K562 (cell line): ENCODE measurements around the gene JADE2. TPM values are rescaled to one million over a fixed set of nuclear protein-coding genes. Genes with fewer than 3 reads are reported as not detected.

ENCODE experiments used
- ATAC-seq: fragments of 200-7000 bp; cut with Tn5 transposase; 3 replicates; pipeline ENCODE4 v1.9.1; 2020; ENCODE audit warnings: moderate library complexity
- BruUV-seq: library from RNA; stranded (reverse); fragments of 400-500 nt; replicated peaks from 2 replicates; lab custom pipeline; 2021; lab: Mats Ljungman, UMichigan
- CTCF ChIA-PET: fragments of 300-600 bp; formaldehyde crosslinking; extraction: SDS; loops from one replicate; lab custom pipeline; 2021; ENCODE audit warnings: low intra/inter-chr PET ratio; lab: Yijun Ruan, JAX
- POLR2A ChIA-PET: fragments of 300-600, 350-650 bp; sonication (Branson Sonifier 250); formaldehyde crosslinking; extraction: SDS; loops from one replicate; lab custom pipeline; 2021; ENCODE audit warnings: antibody characterized with exemption, inconsistent platforms; lab: Yijun Ruan, JAX
- DNase-seq, 4 experiments: peaks; one replicate each; pipeline versions ENCODE4 v3.0.0 to v3.0.0-alpha.2; 2011 to 2018; ENCODE audit warnings: low spot score in 3 of 4, mixed read lengths in 3 of 4; ENCODE audit errors: extremely low read depth in 1 of 4
- FAIRE-seq: peaks from 2 replicates; lab custom pipeline; 2011; peaks lifted over from hg19 to GRCh38; lab: Jason Lieb, UNC
- H2AFZ ChIP-seq: 2 replicates; pipeline ENCODE4 v1.6.0; 2011; ENCODE audit warnings: low read depth, low read length, control low read depth, inconsistent platforms
- H3K27ac ChIP-seq: fragments of 200-600 bp; 3 replicates; pipeline ENCODE4 v1.8.0; 2011; ENCODE audit warnings: low read depth, mild to moderate bottlenecking, control low read depth, inconsistent platforms, low read length, moderate library complexity, mixed read lengths; ENCODE audit errors: extremely low read depth
- H3K27me3 ChIP-seq, 2 experiments: fragments of 300-600 bp in 1 of 2; 2 replicates in 1 of 2; 3 replicates in 1 of 2; pipeline versions ENCODE4 v1.6.0 to v1.8.0; 2011; ENCODE audit warnings: inconsistent platforms in 2 of 2, low read length in 2 of 2, mild to moderate bottlenecking in 1 of 2, mixed read lengths in 1 of 2, moderate library complexity in 1 of 2; ENCODE audit not compliant: control insufficient read depth in 2 of 2, insufficient read depth in 2 of 2
- H3K36me3 ChIP-seq: fragments of 300-600 bp; 3 replicates; pipeline ENCODE4 v1.8.0; 2011; ENCODE audit warnings: mild to moderate bottlenecking, low read length, inconsistent platforms; ENCODE audit not compliant: control insufficient read depth, insufficient read depth
- H3K4me1 ChIP-seq, 2 experiments: fragments of 200-600 bp in 1 of 2; replicated peaks in 1 of 2; 2 replicates in 1 of 2; 3 replicates in 1 of 2; pipeline versions ENCODE4 v1.5.1 to v1.8.0; 2011; ENCODE audit warnings: inconsistent platforms in 2 of 2, low read length in 2 of 2, mild to moderate bottlenecking in 1 of 2, mixed read lengths in 1 of 2, moderate library complexity in 1 of 2; ENCODE audit not compliant: control insufficient read depth in 2 of 2, insufficient read depth in 2 of 2
- H3K4me2 ChIP-seq: 2 replicates; pipeline ENCODE4 v1.6.1; 2011; ENCODE audit warnings: low read length, control low read depth, inconsistent platforms, mixed read lengths; ENCODE audit not compliant: insufficient read depth
- H3K4me3 ChIP-seq: fragments of 200-600 bp; sonication (generic), shearing (Covaris generic); 2 replicates; pipeline ENCODE4 v1.5.1; 2016; ENCODE audit warnings: control low read depth, inconsistent platforms
- H3K79me2 ChIP-seq: fragments of 200-600 bp; 3 replicates; pipeline ENCODE4 v1.8.0; 2011; ENCODE audit warnings: low read length, inconsistent platforms; ENCODE audit not compliant: control insufficient read depth, insufficient read depth
- H3K9ac ChIP-seq, 2 experiments: 2 replicates each; pipeline versions ENCODE4 v1.6.0 to v1.6.1; 2011; ENCODE audit warnings: low read depth in 2 of 2, low read length in 2 of 2, control low read depth in 1 of 2, inconsistent platforms in 1 of 2, mild to moderate bottlenecking in 1 of 2, mixed read lengths in 1 of 2; ENCODE audit not compliant: insufficient read depth in 1 of 2
- H3K9me1 ChIP-seq: one replicate; pipeline ENCODE4 v1.6.0; 2011; ENCODE audit warnings: inconsistent platforms, mild to moderate bottlenecking, low read length, moderate library complexity; ENCODE audit not compliant: control insufficient read depth, insufficient read depth
- H3K9me3 ChIP-seq: replicated peaks from 2 replicates; pipeline ENCODE4 v1.5.1; 2011; ENCODE audit warnings: low read depth, low read length, inconsistent platforms; ENCODE audit not compliant: control insufficient read depth, insufficient read depth
- H4K20me1 ChIP-seq: replicated peaks from 2 replicates; pipeline ENCODE4 v1.6.1; 2011; ENCODE audit warnings: low read length, inconsistent platforms, mixed read lengths; ENCODE audit not compliant: control insufficient read depth, insufficient read depth
- GABPB1 ChIP-seq: sonication (generic); formaldehyde crosslinking; IDR thresholded peaks from 2 replicates; pipeline ENCODE4 v1.8.0; 2022; ENCODE audit warnings: mild to moderate bottlenecking, missing genetic modification reagents
- HMG20B ChIP-seq: fragments of 250-450 bp; sonication (Bioruptor Pico); IDR thresholded peaks from 2 replicates; pipeline ENCODE4 v1.5.0; 2021; ENCODE audit warnings: mild to moderate bottlenecking
- ILF3 ChIP-seq: fragments of 450-650 bp; IDR thresholded peaks from 2 replicates; pipeline ENCODE4 v1.6.1; 2018; ENCODE audit warnings: antibody characterized with exemption, mild to moderate bottlenecking, moderate library complexity, borderline replicate concordance
- KDM5B ChIP-seq: fragments of 200-600 bp; sonication (generic); IDR thresholded peaks from 2 replicates; pipeline ENCODE4 v1.6.1; 2012; ENCODE audit warnings: low read depth, mild to moderate bottlenecking, moderate library complexity, low read length, control low read depth, inconsistent platforms; ENCODE audit not compliant: insufficient replicate concordance
- SNIP1 ChIP-seq: fragments of 450-650 bp; IDR thresholded peaks from 2 replicates; pipeline ENCODE4 v1.7.1; 2017; ENCODE audit warnings: low read depth, mild to moderate bottlenecking
- TCF15 ChIP-seq: fragments of 250-450 bp; sonication (Bioruptor Pico); IDR thresholded peaks from 2 replicates; pipeline ENCODE4 v1.8.0; 2022; ENCODE audit warnings: moderate library complexity, mild to moderate bottlenecking, inconsistent platforms
- TRIM28 ChIP-seq: fragments of 450-650 bp; IDR thresholded peaks from 2 replicates; pipeline ENCODE4 v1.6.1; 2017
- ZFP1 ChIP-seq: fragments of 450-650 bp; formaldehyde crosslinking; IDR thresholded peaks from 2 replicates; pipeline ENCODE4 v1.4.0; 2020; ENCODE audit warnings: mild to moderate bottlenecking, mixed read lengths
- ZNF444 ChIP-seq: fragments of 250-450 bp; sonication (Bioruptor Pico); IDR thresholded peaks from 2 replicates; pipeline ENCODE4 v1.4.0; 2020; ENCODE audit warnings: mild to moderate bottlenecking, moderate library complexity
- ZNF445 ChIP-seq: fragments of 250-450 bp; sonication (Bioruptor Pico); IDR thresholded peaks from 2 replicates; pipeline ENCODE4 v1.4.0; 2020; ENCODE audit warnings: low read depth, mild to moderate bottlenecking, moderate library complexity
- WGBS: fragments of 100-300 bp; shearing (Covaris generic); methylation state at CpG from one replicate; pipeline ENCODE4 v1.1.6; 2016; ENCODE audit warnings: low coverage, mixed read lengths; ENCODE audit not compliant: insufficient coverage; ENCODE audit errors: missing lambda C conversion rate; 5-methylcytosine and 5-hydroxymethylcytosine counted together
- in situ Hi-C: fragments of 300-500 bp; cut with MboI; formaldehyde crosslinking; loops from 4 replicates; pipeline ENCODE4 v1.15.0; 2018; ENCODE audit warnings: inconsistent platforms, mixed read lengths
- intact Hi-C: fragments of 100-400 bp; cut with micrococcal nuclease; formaldehyde crosslinking; loops from 2 replicates; pipeline ENCODE4 v1.14.2; 2022
- polyA plus RNA-seq, 8 experiments: library from polyadenylated mRNA; depleted of rRNA in 4 of 8; stranded (reverse) in 5 of 8; unstranded in 3 of 8; fragments of >200 nt; fragmentation: Nextera tagmentation in 2 of 8; fragmentation: Illumina TruSeq in 1 of 8; extraction: Ambion mirVana in 2 of 8; extraction: Trizol in 1 of 8; gene quantifications; 2 replicates each; pipeline versions ENCODE4 v1.2.1 to v1.2.3, GENCODE V29; 2011 to 2014; ENCODE audit warnings: inconsistent platforms in 1 of 8, missing spikeins in 1 of 8
- total RNA-seq, 7 experiments: library from RNA; depleted of rRNA in 6 of 7; stranded (reverse); fragments of >200 nt in 6 of 7; fragmentation: Illumina TruSeq in 2 of 7; extraction: Trizol in 2 of 7; gene quantifications; 2 replicates each; pipeline versions ENCODE4 v1.2.1 to v1.2.3, GENCODE V29; 2011 to 2021; ENCODE audit warnings: low replicate concordance in 1 of 7
- TF ChIP-seq, protein P1 (sequence below): fragments of 250-450 bp; sonication (Bioruptor Pico); IDR thresholded peaks from 2 replicates; pipeline ENCODE4 v1.5.0; 2021; ENCODE audit warnings: mild to moderate bottlenecking, moderate library complexity
- TF ChIP-seq, protein P2 (sequence below): sonication (generic); formaldehyde crosslinking; IDR thresholded peaks from 2 replicates; pipeline ENCODE4 v1.4.0; 2020; ENCODE audit warnings: mild to moderate bottlenecking, missing genetic modification reagents

JADE2 gene
- total and polyA plus RNA-seq, 9 of the 15 experiments (the other 6 are each of a cell fraction or from before 2014, with no cell fraction given), result 0.50 to 23.3 (median 9.1) TPM

DNA sequence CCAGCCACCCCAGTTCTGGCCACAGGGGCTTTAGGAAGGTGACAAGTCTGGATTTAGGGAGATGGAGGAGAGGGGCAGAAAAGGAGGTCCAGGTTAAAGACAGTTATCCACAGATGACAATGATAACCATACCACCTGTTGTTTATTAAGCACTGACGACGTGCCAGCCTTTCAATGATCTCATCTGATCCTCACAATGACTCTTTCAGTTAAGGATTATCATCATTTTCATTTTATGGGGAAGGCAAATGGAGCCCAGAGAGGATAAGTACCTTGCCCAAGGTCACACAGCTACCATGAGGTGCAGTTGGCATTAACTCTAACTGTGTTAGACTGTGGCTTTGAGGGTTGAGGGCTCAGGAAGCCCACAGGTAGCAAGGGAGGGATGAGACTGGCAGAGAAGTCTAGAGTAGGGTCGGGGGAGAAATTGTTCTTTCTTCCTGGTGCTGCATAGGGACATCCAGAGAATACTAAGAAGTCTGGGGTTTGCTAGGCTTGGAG is 21.5 kb upstream of the JADE2 start (continued):
- TF ChIP-seq ILF3 (no peak), ZFP1 (no peak), KDM5B (no peak)

DNA sequence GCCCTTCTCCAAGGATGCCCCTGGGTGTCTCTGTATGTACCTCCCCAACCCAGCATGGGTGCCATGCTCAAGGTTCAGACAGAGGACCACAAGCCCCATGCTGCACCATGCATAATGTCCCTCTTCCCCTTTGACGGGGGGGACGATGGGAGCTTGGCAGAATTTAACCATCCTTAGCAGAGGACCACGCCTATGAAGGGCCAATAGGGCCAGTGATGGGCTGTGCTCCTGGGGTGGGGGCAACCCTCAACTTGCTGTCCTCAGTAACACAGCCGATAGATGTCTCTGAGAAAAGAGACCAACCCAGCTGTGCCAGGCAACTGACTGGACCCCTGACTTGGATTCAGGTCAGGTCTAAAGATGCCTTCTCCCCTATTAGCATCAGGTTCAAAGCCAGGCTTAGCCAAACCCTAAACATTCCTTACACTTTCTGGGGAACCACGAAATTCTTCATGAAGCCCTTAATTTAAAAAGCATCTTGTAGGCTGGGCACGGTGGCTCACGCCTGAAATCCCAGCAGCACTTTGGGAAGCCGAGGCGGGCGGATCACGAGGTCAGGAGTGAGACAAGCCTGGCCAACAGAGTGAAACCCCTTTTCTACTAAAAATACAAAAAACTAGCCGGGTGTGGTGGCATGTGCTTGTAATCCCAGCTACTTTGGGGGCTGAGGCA is 20.7 kb upstream of the JADE2 start:
- no peak overlapping the region for H3K27ac ChIP-seq
- no peaks in the 10 kb centered on the region for H3K9me1 ChIP-seq
- DNase-seq, result no peak
- WGBS, result 82% methylated on average over 12 of the region's 12 CpGs
- intact Hi-C loops (no loop called here), in situ Hi-C loops (no loop called here)
- TF ChIP-seq, protein P1, sequence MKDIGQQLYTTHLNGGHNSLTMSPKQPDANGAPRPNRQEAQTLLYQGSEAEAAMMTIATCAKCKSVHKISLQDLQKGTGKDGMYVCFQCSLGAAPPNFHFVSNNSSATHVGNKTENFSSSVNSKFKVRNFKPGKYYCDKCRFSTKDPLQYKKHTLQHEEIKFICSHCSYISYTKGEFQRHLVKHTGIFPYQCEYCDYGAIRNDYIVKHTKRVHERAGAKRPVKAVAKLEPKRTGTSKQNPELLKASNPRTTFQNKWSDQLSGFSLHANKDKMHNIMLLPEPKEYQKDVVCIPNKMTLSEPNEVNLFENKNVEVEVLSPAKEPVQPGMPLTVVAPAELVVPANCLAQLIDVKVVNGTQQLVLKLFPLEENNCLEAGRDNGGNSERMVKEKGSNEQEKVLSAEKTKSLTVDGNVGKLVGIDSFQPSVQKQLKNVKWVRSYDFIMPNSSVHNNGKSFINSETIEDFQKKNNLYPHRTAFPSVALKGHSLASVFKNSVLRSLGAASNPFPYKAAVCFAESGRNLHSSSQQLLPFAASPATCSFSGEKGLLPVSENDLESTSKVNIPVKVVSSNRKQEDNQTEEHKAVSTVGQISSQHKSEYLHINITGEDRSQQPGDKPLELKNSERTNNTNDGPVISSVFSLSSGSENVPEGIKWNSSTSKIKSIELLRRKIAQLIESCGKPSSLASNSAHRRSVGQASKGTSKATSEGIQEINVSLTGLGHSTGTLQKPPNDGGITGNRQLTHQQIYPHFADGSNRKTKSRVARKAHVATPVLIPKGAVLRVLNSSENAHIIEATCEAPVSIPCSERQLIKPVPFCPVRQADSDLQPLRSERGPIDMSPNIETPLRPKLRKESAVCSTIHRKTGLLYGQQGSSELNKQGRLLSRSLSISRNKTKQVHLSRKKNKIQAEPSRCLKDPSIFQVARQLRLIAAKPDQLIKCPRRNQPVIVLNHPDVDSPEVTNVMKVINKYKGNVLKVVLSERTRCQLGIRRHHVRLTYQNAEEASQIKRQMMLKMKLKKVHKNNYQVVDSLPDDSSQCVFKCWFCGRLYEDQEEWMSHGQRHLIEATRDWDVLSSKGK, result no peak
- TF ChIP-seq HMG20B (CRISPR knock-in tag) (no peak), TCF15 (CRISPR knock-in tag) (no peak), TRIM28 (no peak), ZNF444 (CRISPR knock-in tag) (no peak), GABPB1 (CRISPR knock-in tag) (no peak), ZNF445 (CRISPR knock-in tag) (no peak), SNIP1 (no peak)
- TF ChIP-seq, protein P2, sequence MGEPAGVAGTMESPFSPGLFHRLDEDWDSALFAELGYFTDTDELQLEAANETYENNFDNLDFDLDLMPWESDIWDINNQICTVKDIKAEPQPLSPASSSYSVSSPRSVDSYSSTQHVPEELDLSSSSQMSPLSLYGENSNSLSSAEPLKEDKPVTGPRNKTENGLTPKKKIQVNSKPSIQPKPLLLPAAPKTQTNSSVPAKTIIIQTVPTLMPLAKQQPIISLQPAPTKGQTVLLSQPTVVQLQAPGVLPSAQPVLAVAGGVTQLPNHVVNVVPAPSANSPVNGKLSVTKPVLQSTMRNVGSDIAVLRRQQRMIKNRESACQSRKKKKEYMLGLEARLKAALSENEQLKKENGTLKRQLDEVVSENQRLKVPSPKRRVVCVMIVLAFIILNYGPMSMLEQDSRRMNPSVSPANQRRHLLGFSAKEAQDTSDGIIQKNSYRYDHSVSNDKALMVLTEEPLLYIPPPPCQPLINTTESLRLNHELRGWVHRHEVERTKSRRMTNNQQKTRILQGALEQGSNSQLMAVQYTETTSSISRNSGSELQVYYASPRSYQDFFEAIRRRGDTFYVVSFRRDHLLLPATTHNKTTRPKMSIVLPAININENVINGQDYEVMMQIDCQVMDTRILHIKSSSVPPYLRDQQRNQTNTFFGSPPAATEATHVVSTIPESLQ (CRISPR knock-in tag), result no peak
- ATAC-seq, result no peak
- POLR2A ChIA-PET, result no interaction called here
- H3K4me2 ChIP-seq, result no peak overlapping the region
- no peaks in the 10 kb centered on the region for H3K79me2 ChIP-seq
- H3K4me1 ChIP-seq, result peaks cover 27 to 44% of the 10 kb centered on the region in 2 experiments
- no peak for FAIRE-seq
- H3K27me3 ChIP-seq, result no peaks in the 10 kb centered on the region
- H2AFZ ChIP-seq, result no peak overlapping the region
- CTCF ChIA-PET, result no interaction called here
- no peak overlapping the region for H3K4me3 ChIP-seq
- no peaks in the 10 kb centered on the region for H3K36me3 ChIP-seq
- H3K9me3 ChIP-seq, result no peaks in the 10 kb centered on the region
- BruUV-seq, result no TSS peak
- H3K9ac ChIP-seq, result no peak overlapping the region; a peak in 1 of 4 replicates
- no peaks in the 10 kb centered on the region for H4K20me1 ChIP-seq
